Osteoblast (primary cell): ENCODE results near the gene CRYBG2. TPM values are rescaled to one million over a fixed set of nuclear protein-coding genes. Genes with fewer than 3 reads are reported as not detected.
A peak's percentile ranks its signal among the peaks of the same experiment; 100 is the strongest.

Source experiments
- DNase-seq: peaks from one replicate; pipeline ENCODE4 v3.0.0; 2011; ENCODE audit warnings: low spot score, mixed read lengths; ENCODE audit not compliant: insufficient read length; ENCODE audit errors: missing footprints
- H2AFZ ChIP-seq: 2 replicates; pipeline ENCODE4 v1.6.0; 2011; ENCODE audit warnings: mild to moderate bottlenecking, low read length
- H3K27ac ChIP-seq: 2 replicates; pipeline ENCODE4 v1.5.1; 2011; ENCODE audit warnings: mild to moderate bottlenecking, low read depth, low read length, moderate library complexity
- H3K27me3 ChIP-seq: 2 replicates; pipeline ENCODE4 v1.6.0; 2012; ENCODE audit warnings: mild to moderate bottlenecking, control low read depth, inconsistent platforms, low read length, moderate library complexity; ENCODE audit not compliant: insufficient read depth
- H3K36me3 ChIP-seq: 2 replicates; pipeline ENCODE4 v1.5.1; 2011; ENCODE audit warnings: mild to moderate bottlenecking, low read length, control low read depth, moderate library complexity; ENCODE audit not compliant: insufficient read depth
- H3K4me1 ChIP-seq: 2 replicates; pipeline ENCODE4 v1.5.1; 2011; ENCODE audit warnings: mild to moderate bottlenecking, low read length, control low read depth, moderate library complexity; ENCODE audit not compliant: insufficient read depth
- H3K4me2 ChIP-seq: 2 replicates; pipeline ENCODE4 v1.6.0; 2011; ENCODE audit warnings: mild to moderate bottlenecking, low read length; ENCODE audit not compliant: insufficient read depth
- H3K4me3 ChIP-seq: fragments of 200-600 bp; sonication (generic); 3 replicates; pipeline ENCODE4 v1.5.1; 2012; ENCODE audit warnings: mild to moderate bottlenecking, low read length, inconsistent platforms; ENCODE audit not compliant: insufficient read depth
- H3K79me2 ChIP-seq: 2 replicates; pipeline ENCODE4 v1.6.0; 2012; ENCODE audit warnings: mild to moderate bottlenecking, low read length, control low read depth, inconsistent platforms; ENCODE audit not compliant: insufficient read depth
- H3K9me3 ChIP-seq: 2 replicates; pipeline ENCODE4 v1.5.1; 2011; ENCODE audit warnings: low read depth, low read length, control low read depth
- H4K20me1 ChIP-seq: 2 replicates; pipeline ENCODE4 v1.6.0; 2012; ENCODE audit warnings: mild to moderate bottlenecking, low read length, control low read depth; ENCODE audit not compliant: insufficient read depth
- total RNA-seq: library from RNA; depleted of rRNA; stranded (reverse); fragments of >200 nt; gene quantifications from 2 replicates; pipeline ENCODE4 v1.2.3, GENCODE V29; 2012
- TF ChIP-seq, protein P1 (sequence below): IDR thresholded peaks from 2 replicates; pipeline ENCODE4 v1.5.1; 2011; ENCODE audit warnings: mild to moderate bottlenecking, low read depth, low read length, moderate library complexity; ENCODE audit errors: extremely low read depth

Gene CRYBG2
- total RNA-seq, 1 donor: not detected

DNA sequence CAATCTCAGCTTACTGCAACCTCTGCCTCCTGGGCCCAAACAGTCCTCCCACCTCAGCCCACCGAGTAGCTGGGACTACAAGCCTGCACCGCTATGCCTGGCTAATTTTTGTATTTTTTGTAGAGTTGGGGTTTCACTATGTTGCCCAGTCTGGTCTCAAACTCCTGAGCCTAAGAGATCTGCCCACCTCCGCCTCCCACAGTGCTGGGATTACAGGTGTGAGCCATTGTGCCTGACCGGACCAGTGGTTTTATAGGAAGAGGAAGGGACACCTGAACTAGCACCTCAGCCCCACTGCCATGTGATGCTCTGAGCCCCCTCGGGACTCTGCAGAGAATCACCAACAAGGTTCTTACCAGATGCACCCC lies 4.1 kb downstream of the CRYBG2 start:
- Histone ChIP-seq H3K27ac (peak overlapping the region; percentile 28), H3K4me2 (no peak overlapping the region)

DNA sequence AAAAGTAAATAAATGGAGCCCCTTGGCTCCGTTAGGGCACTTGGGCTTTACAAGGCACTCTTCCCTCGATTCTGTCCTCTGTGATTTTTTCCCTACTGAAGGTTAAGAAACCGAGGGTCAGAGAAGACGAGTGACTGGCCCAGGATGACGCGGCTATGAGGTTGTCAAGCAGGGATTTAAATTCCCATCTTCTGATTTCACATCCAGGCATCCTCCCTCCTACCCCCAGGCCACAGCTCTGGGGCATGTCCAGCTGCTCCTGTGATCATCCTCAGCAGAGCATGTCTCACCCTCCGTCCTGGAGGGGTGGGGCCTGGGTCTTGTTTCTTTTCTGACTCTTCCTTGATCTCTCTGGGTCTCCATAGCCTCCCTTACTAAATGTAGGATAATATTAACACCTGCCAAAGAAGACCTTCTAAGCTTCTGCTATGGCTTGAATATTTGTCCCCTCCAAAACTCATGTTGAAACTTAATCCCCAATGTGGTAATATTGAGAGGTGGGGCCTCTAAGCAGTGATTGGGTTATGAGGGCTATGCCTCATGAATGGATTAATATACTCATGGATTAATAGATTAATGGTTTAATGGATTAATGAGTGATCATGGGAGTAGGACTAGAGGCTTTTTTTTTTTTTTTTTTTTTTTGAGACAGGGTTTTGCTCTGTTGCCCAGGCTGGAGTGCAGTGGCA lies 4.6 kb downstream of the CRYBG2 start:
- peak; percentile 92 for DNase-seq
- Histone ChIP-seq H3K36me3 (no peaks in the 10 kb centered on the region), H3K27me3 (no peaks in the 10 kb centered on the region), H3K4me2 (no peak overlapping the region), H4K20me1 (no peaks in the 10 kb centered on the region), H3K4me1 (peaks cover 22% of the 10 kb centered on the region), H3K27ac (peak overlapping the region; percentile 28), H3K4me3 (no peak overlapping the region), H2AFZ (no peak overlapping the region), H3K79me2 (no peaks in the 10 kb centered on the region), H3K9me3 (no peaks in the 10 kb centered on the region)
- TF ChIP-seq, protein P1, sequence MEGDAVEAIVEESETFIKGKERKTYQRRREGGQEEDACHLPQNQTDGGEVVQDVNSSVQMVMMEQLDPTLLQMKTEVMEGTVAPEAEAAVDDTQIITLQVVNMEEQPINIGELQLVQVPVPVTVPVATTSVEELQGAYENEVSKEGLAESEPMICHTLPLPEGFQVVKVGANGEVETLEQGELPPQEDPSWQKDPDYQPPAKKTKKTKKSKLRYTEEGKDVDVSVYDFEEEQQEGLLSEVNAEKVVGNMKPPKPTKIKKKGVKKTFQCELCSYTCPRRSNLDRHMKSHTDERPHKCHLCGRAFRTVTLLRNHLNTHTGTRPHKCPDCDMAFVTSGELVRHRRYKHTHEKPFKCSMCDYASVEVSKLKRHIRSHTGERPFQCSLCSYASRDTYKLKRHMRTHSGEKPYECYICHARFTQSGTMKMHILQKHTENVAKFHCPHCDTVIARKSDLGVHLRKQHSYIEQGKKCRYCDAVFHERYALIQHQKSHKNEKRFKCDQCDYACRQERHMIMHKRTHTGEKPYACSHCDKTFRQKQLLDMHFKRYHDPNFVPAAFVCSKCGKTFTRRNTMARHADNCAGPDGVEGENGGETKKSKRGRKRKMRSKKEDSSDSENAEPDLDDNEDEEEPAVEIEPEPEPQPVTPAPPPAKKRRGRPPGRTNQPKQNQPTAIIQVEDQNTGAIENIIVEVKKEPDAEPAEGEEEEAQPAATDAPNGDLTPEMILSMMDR: no peak

More for the DNA sequence above, 4.1 kb downstream of the CRYBG2 start:
- Histone ChIP-seq H3K36me3 (no peaks in the 10 kb centered on the region), H3K27me3 (no peaks in the 10 kb centered on the region), H3K4me1 (peaks cover 22% of the 10 kb centered on the region), H3K4me3 (no peak overlapping the region), H3K79me2 (no peaks in the 10 kb centered on the region), H2AFZ (no peak overlapping the region), H4K20me1 (no peaks in the 10 kb centered on the region), H3K9me3 (no peaks in the 10 kb centered on the region)
- TF ChIP-seq, protein P1: no peak
- DNase-seq: no peak

DNA sequence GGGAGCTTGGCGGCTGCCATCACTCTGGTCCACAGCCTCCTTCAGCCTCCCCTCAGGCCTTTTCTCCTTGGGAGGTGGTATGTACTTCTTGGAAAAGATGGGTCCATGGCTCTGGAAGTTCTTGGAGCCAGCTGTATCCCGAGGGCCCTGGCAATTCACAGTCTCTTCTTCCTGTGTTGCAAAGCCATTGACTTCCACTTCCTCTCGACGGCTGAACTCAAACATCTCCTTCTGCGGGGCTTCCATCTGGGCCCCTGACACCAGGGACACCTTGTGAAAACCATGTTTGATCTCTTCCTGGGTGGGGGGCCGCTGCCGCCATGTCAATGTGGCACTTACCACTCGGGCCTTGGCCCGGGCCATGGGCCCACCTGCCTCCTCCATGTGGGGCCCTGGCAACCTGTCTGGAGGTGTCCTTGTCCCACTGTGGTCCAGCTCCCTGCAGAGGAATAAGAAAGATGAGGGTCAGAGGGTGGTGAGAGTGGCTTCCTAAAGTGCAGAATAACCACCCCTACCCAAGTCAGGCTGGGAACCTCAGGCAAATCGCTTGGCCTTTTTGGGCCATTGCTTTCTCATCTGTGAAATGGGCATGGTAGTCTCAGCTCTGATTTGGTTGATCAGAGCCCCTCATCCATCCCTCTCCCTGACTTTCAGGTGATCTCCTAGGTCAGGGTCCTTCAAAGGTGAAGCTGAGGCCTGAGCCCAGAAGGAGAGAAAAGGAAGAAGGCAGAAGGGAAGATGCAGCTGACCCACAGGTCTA lies 7.5 kb downstream of the CRYBG2 start:
- no peak overlapping the region for H3K4me2 ChIP-seq
- H3K27me3 ChIP-seq: peaks cover 3% of the 10 kb centered on the region
- H3K9me3 ChIP-seq: no peaks in the 10 kb centered on the region
- no peak overlapping the region for H3K27ac ChIP-seq
- H3K4me1 ChIP-seq: peaks cover 14% of the 10 kb centered on the region
- no peak overlapping the region for H2AFZ ChIP-seq
- no peak for DNase-seq
- no peaks in the 10 kb centered on the region for H3K36me3 ChIP-seq
- no peak overlapping the region for H3K4me3 ChIP-seq
- no peaks in the 10 kb centered on the region for H3K79me2 ChIP-seq
- TF ChIP-seq, protein P1: no peak
- no peaks in the 10 kb centered on the region for H4K20me1 ChIP-seq

DNA sequence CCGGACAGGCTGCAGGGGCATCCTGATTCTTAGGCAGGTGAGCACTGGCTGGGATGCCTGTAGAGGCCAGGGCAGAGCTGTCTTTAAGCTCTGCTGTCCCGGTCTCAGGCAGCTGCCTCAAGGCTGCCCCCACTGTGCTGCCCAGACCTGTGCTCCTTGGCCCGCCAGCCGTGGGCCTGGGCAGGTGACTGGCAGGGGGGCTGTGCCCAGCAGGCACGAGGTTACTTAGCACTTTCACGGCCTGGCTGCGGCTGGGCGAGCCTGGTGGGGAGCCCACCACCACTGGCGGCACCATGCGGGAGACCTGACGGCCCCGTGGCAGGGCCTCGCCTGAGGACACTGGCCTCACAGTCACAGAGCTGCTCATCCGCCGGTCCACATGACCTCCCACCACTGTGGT lies 8.2 kb downstream of the CRYBG2 start:
- Histone ChIP-seq H3K4me3 (no peak overlapping the region), H3K4me1 (peaks cover 7% of the 10 kb centered on the region), H3K36me3 (no peaks in the 10 kb centered on the region), H2AFZ (no peak overlapping the region), H3K79me2 (no peaks in the 10 kb centered on the region), H3K27me3 (peaks cover 3% of the 10 kb centered on the region), H3K27ac (no peak overlapping the region), H3K4me2 (no peak overlapping the region), H4K20me1 (no peaks in the 10 kb centered on the region), H3K9me3 (no peaks in the 10 kb centered on the region)
- no peak for DNase-seq
- TF ChIP-seq, protein P1: no peak
